Retinal pigment epithelial cell (primary cell): ENCODE data around the gene EXD2.

ENCODE experiments used
- DNase-seq: peaks from one replicate; pipeline ENCODE4 v3.0.0-alpha.2; 2010; ENCODE audit warnings: low read depth
- H3K4me3 ChIP-seq: 2 replicates; pipeline ENCODE4 v1.5.1; 2011; ENCODE audit warnings: mild to moderate bottlenecking, low read length, control low read depth, moderate library complexity
- CTCF ChIP-seq: conservative IDR thresholded peaks from 2 replicates; pipeline ENCODE4 v1.5.1; 2011; ENCODE audit warnings: low read depth, low read length, control low read depth, inconsistent platforms

EXD2 gene

GRCh38 chr14:69247676-69248440 is 56.6 kb downstream of the EXD2 start:
- TF ChIP-seq CTCF = peak; percentile 28
- DNase-seq = no peak
- no peak overlapping the region for H3K4me3 ChIP-seq

- TF ChIP-seq CTCF = no peak
- DNase-seq = no peak
- H3K4me3 ChIP-seq = no peak overlapping the region
Measured at GRCh38 chr14:69249603-69250002, 58.3 kb downstream of the EXD2 start.

- no peak for DNase-seq
- no peak overlapping the region for H3K4me3 ChIP-seq
- TF ChIP-seq CTCF = no peak
Measured at GRCh38 chr14:69252851-69253250, 61.6 kb downstream of the EXD2 start.

GRCh38 chr14:69259168-69259526 is 67.8 kb downstream of the EXD2 start:
- TF ChIP-seq CTCF = no peak
- DNase-seq = no peak
- H3K4me3 ChIP-seq = peak overlapping the region; percentile 47

- TF ChIP-seq CTCF = no peak
- DNase-seq = no peak
Measured at GRCh38 chr14:69259527-69260189, 68.4 kb downstream of the EXD2 start, which contains the start of gene GALNT16. TSS of gene GALNT16 (plus strand) at chr14:69260158. CDS start at chr14:69260291, 133 bp downstream.

GRCh38 chr14:69260190-69260860 is 69.0 kb downstream of the EXD2 start:
- TF ChIP-seq CTCF = no peak
- DNase-seq = no peak
- H3K4me3 ChIP-seq = peak overlapping the region; percentile 47

More at GRCh38 chr14:69259527-69260189, 68.4 kb downstream of the EXD2 start, which contains the start of gene GALNT16:
- peak within 1 kb of the TSS; percentile 47 for H3K4me3 ChIP-seq
